ENCODE data around the gene CDK19. TPM values are rescaled to one million over a fixed set of nuclear protein-coding genes. Genes with fewer than 3 reads are reported as not detected.

CDK19 gene
- total and polyA plus RNA-seq, 2 of the 13 experiments (the other 11 are each of a cell fraction or from before 2014, with no cell fraction given) = 13.4 to 27.0 TPM

DNA sequence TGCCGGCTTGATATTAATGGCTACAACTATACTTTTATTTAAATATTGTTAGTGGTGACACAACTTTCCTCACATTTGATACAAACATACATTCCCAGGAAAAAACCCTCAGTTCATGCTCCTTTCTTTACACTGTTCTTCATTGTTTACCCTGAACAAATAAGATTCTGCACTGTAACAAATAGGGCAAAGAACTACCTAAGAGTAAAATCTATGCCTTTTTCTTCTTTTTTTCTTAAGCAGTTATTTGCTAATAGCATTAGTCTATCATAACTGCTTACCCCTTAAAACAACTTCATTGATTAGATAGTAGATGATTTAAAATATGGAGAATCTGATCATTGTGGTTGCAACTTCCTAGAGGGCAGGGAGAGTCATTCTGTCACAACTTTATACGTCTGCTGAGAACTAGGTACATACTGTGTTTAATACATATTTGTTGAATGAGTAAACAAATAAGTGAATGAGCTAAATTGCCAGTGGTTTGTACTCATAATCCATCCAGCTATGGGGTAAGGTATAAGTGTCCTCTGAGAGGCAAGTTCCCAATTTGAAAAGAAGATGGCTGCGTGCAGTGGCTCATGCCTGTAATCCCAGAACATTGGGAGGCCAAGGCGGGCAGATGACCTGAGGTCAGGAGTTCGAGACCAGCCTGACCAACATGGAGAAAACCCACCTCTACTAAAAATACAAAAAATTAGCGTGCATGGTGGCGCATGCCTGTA is 161.0 kb downstream of the CDK19 start (continued):
- TF ChIP-seq SKIL (CRISPR knock-in tag; IDR thresholded peaks at IDR 0.05; ENCODE audit: borderline replicate concordance) = no peak
- TF ChIP-seq, protein P1, sequence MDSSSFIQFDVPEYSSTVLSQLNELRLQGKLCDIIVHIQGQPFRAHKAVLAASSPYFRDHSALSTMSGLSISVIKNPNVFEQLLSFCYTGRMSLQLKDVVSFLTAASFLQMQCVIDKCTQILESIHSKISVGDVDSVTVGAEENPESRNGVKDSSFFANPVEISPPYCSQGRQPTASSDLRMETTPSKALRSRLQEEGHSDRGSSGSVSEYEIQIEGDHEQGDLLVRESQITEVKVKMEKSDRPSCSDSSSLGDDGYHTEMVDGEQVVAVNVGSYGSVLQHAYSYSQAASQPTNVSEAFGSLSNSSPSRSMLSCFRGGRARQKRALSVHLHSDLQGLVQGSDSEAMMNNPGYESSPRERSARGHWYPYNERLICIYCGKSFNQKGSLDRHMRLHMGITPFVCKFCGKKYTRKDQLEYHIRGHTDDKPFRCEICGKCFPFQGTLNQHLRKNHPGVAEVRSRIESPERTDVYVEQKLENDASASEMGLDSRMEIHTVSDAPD (CRISPR knock-in tag; IDR thresholded peaks at IDR 0.05) = no peak
- TF ChIP-seq ZKSCAN1 (IDR thresholded peaks at IDR 0.05; ENCODE audit: low read length) = no peak
- no peak for TF ChIP-seq FOXM1 (CRISPR knock-in tag; IDR thresholded peaks at IDR 0.05)
- TF ChIP-seq ZNF879 (CRISPR knock-in tag; IDR thresholded peaks at IDR 0.05) = no peak
- no peak for TF ChIP-seq MAFF (IDR thresholded peaks at IDR 0.05; ENCODE audit: low read depth, low read length)
- TF ChIP-seq, protein P2, sequence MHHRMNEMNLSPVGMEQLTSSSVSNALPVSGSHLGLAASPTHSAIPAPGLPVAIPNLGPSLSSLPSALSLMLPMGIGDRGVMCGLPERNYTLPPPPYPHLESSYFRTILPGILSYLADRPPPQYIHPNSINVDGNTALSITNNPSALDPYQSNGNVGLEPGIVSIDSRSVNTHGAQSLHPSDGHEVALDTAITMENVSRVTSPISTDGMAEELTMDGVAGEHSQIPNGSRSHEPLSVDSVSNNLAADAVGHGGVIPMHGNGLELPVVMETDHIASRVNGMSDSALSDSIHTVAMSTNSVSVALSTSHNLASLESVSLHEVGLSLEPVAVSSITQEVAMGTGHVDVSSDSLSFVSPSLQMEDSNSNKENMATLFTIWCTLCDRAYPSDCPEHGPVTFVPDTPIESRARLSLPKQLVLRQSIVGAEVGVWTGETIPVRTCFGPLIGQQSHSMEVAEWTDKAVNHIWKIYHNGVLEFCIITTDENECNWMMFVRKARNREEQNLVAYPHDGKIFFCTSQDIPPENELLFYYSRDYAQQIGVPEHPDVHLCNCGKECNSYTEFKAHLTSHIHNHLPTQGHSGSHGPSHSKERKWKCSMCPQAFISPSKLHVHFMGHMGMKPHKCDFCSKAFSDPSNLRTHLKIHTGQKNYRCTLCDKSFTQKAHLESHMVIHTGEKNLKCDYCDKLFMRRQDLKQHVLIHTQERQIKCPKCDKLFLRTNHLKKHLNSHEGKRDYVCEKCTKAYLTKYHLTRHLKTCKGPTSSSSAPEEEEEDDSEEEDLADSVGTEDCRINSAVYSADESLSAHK (CRISPR knock-in tag; IDR thresholded peaks at IDR 0.05; ENCODE audit: borderline replicate concordance) = no peak
- no peak for TF ChIP-seq ZMYM4 (CRISPR knock-in tag; IDR thresholded peaks at IDR 0.05)
- no peak for TF ChIP-seq PHF5A (CRISPR knock-in tag; IDR thresholded peaks at IDR 0.05; ENCODE audit: low read depth, unreplicated experiment)
- no peak for TF ChIP-seq ARNT (IDR thresholded peaks at IDR 0.05)
- TF ChIP-seq, protein P3, sequence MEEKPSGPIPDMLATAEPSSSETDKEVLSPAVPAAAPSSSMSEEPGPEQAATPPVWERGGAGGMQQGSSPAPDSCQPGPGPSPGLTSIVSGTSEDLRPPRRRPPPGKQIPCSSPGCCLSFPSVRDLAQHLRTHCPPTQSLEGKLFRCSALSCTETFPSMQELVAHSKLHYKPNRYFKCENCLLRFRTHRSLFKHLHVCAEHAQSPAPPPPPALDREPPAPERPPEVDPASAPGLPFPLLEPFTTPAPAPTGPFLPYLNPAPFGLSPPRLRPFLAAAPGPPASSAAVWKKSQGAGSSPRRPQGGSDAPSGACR (CRISPR knock-in tag; IDR thresholded peaks at IDR 0.05) = no peak
- TF ChIP-seq TERF1 (CRISPR knock-in tag; IDR thresholded peaks at IDR 0.05) = no peak
- peak; percentile 41; the same call in 1 of the 2 replicates for TF ChIP-seq NCOA2 (CRISPR knock-in tag; IDR thresholded peaks at IDR 0.05)
- TF ChIP-seq ZNF549 (CRISPR knock-in tag; IDR thresholded peaks at IDR 0.05) = no peak
- TF ChIP-seq HNRNPUL1 (IDR thresholded peaks at IDR 0.05; ENCODE audit: low read depth, low read length) = no peak
- TF ChIP-seq ZNF441 (CRISPR knock-in tag; IDR thresholded peaks at IDR 0.05; ENCODE audit: borderline replicate concordance) = no peak
- TF ChIP-seq U2AF1 (optimal IDR thresholded peaks at IDR 0.05; ENCODE audit: low read depth, low read length) = no peak
- TF ChIP-seq ZNF672 (CRISPR knock-in tag; IDR thresholded peaks at IDR 0.05) = no peak
- no peak for TF ChIP-seq RBM39 (IDR thresholded peaks at IDR 0.05; ENCODE audit: low read depth, low read length, poor library complexity, severe bottlenecking)
- TF ChIP-seq HNF1B (CRISPR knock-in tag; IDR thresholded peaks at IDR 0.05) = no peak

All from HepG2 (cell line).